ELF-1 (cell line): ENCODE measurements around the gene ABCG1.

Source experiments
- DNase-seq: peaks from one replicate; pipeline ENCODE4 v3.0.0-alpha.2; 2016; ENCODE audit warnings: low read depth, low spot score

ABCG1 gene

DNA sequence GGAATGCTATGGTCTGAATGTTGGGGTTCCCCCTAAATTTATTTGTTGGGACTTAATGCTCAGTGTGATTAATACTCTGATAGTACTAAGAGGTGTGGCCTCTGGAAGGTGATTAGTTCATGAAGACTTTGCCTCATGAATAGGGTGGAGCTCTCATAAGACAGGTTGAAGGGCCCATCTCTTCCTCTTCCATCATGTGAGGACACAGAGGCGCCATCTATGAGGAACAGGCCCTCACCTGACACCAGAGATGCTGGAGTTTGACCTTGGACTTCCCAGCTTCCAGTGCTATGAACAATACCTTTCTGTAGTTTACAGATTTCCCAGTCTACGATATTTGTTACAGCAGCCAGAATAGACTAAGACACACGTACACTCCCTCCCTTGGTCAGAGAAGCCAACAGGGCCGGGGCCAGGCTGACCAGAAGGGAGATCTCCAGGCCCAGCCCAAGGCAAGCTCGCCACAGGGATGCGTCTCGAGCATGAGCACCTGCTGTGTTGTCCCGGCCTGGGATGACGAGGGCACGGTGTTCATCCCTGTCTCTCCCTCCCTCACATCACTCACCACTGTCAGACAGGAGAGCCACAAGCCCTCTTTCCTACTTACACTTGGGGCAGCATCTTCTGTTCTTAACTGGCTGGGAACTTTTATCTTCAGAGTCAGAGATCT, 4.7 kb upstream of the ABCG1 start:
- no peak for DNase-seq

DNA sequence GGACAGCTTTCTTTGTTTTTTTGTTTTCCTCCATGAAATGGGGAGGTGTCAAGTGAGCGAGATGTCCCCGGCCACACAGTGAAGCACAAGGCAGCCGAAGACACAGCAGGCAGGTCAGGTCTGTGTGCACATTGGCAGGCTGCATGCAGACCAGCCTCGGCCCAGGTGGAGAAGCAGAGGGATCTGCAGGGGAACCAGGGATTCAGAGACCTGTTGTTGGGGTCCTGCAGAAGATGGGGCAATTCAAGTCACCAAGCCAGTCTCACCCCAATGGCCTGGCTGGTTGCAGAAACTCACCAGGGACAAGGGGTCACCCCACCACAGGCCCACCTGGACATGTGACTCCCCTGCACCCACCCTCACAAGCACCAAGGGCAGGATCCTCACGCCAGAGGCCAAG, 4.0 kb upstream of the ABCG1 start:
- DNase-seq, result no peak

DNA sequence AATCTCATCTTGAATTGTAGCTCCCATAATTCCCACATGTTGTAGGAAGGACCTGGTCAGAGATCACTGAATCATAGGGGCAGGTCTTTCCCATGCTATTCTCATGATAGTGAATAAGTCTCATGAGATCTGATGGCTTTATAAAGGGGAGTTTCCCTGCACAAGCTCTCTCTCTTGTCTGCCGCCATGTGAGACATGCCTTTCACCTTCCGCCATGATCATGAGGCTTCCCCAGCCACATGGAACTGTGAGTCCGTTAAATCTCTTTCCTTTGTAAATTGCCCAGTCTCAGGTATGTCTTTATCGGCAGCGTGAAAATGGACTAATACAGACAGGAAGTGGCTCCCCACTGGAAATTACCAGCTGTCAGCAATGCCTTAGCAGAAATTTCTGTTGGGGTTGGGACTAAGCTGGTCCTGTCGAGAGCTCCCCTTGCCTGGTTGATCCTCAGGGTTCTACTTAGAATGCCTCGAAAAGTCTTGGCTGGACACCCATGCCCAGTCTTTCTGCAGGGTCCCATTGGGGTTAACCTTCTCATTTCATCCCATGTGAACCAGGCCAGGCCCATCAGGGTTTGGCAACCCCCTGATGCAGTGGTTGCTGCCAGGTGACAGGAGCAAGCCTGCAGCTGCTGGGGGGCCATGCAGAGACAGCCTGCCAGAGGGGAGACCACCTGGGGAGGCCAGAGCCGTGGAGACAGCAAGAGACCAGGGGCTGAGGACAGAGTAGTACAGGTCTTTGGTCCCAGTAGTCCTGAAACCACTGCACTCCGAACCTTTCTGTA, 2.8 kb upstream of the ABCG1 start:
- DNase-seq, result no peak

DNA sequence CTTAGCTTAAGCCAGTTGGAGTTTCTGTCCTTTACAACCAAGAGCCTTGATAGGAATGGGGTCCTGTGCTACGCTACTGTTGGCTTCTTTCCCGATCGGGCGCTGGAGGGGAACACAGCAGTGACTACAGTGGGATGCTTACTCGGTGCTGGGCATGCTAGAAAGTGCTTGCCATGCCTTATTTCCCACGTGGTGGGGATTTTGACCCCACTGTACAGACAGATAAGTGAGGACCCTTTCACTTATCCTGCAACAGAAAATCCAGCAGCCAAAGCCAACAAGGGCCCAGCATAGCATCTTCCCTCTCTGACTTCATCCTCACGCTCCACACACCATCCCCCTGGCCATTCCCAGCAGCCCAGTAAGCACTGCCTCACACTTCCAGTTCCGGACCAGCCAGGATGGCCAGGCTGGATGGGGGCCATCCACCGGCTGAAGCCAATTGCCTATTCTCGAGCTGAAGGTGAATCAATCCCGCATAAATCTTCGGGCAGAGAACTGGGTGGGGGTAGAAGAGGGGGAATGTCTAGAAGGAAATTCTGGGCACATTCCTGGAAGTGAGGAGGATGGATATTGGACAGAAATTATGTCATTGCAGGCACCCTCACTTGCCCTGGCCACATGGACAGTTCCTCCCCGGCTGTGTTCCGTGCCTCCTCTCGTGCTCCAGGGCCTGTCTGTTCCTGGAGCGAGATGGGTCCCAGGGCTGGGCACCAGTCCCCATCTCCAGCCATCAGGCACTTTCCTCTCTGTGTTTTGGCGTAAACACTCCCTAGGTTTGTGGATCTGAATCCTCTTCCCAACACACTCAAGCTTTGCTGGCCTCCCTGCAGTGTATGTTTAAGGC, 2.0 kb upstream of the ABCG1 start:
- DNase-seq, result no peak

DNA sequence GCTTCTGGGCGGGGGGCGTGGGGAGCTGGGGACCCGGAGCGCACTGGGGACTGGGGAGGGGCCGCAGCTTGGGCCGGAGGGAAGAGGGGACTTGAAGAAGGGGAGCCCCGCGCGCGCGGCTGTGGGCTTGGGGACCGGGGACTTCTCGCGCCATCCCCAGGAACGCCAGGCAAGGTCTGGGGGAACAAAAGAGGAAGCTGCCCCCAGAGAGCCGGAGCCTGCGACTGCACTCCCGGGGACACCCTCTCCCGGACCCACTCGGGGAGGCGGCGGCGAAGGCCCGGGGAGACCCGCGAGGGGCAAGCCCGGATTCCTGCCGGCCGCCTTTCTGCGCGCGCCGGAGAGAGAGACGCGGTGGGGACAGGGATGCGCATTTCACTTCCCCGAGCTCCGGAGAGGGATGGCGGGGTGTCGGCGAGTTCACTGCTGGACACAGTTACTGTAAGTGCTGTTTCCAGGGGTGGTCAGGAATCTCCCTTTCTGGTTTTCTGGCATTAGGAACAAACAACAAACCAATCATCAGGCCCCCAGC, 732 bp downstream of the ABCG1 start:
- DNase-seq, result no peak

DNA sequence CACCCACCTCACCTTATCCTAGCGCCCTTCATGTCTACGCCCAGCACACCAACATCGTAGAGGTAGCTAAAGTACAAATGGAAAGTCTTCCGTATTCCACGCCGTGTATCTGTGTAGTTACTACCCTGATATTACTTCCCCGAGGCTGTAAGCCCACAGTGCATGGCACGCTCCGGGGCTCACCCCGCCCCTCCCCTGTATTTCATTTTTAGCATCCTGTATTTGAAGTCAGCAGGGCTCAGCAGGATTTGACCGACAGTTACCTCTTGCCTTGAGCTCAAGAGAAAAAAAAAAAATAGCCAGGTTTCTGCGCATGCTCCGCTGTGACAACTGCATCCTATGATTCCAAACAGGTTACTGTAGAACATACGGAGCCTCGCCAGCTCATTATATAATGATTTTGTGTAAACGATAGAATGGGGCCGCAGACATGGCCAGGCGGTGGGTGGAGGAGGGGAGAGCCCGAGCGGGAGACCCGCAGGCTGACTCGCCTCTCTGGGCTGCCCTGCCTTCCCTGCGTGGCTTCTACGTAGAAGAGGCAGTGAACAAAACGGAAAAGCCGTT, 1.3 kb downstream of the ABCG1 start:
- DNase-seq, result peak; percentile 64

DNA sequence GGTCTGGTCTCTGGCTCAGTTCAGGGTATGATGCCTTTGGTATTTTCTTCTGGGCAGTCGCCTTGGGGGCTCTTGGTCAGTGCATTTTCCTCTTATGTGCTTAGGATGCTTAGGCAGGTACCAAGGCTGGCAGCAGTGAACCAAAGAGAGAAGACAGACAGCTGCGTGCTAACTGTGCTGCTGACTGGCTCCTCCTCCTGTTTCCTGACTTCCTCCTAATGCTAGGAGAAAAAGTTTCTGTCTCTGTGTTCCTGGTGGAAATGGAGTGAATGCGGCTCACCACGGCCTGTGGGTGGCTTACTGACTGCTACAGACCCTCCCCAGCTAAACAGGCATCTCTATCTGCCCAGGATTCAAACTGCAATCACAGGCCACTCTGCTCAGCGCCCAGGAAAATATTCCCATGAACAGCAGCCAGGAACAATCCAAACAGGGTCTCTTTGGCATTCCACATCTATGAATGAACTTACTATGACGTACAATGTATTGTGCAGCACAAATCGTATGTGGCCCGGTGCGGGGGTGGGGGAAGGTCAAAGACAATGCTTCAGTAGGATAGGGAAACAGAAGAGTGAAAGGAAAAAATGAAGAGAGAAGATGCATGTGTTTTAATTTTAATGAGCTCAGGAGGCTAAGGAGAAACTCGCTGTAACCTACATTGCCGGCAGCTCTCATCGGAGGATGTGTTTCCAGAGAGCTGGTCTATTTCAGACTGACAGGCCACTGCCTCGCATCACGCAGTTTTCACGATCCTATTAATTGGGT, 2.8 kb downstream of the ABCG1 start:
- no peak for DNase-seq

DNA sequence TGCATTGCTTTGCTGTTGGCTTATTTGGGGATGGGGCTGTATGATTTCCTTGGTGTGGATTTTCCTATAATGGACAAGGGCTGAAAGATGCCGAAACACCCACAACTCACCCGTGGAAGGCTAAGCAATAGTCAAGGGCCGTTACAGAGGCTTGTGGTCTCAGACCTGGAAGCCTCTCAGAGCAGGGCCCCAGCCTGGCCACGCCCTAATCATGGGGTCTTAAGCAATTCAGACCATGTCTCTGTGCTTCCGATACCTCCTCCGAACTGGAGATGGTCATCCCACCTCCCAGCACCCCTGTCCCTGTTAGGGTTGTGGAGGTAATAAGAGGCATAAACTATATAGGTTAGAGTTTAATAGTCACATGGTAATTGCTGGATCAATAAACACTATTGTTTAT, 3.4 kb downstream of the ABCG1 start:
- DNase-seq, result no peak

DNA sequence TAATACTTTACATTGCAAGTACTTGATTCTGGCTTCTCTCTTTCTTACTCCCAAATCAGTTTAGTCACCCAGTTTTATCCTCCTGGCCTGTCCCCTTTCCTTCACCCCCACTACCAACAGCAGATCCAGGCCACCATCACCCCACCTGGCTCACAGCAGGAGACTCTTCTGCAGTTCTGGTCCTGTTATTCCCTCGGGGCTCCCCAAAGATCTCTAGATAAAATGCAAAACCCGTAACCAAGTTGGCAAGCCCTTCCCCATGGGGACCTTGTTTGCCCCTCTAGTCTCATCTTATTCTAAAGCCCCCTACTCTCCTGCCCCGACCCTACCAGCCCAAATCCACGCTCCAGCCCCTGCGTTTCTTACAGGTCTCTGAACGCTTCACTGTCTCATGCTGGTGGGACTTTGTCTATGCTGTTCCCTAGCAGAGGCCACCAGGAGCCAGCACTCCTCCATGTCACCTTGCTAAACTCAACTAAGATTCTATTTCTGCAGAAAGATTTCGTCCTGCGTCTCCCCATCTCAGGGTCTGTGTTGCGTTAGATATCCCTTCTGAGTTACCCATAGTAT, 4.0 kb downstream of the ABCG1 start:
- DNase-seq, result no peak

DNA sequence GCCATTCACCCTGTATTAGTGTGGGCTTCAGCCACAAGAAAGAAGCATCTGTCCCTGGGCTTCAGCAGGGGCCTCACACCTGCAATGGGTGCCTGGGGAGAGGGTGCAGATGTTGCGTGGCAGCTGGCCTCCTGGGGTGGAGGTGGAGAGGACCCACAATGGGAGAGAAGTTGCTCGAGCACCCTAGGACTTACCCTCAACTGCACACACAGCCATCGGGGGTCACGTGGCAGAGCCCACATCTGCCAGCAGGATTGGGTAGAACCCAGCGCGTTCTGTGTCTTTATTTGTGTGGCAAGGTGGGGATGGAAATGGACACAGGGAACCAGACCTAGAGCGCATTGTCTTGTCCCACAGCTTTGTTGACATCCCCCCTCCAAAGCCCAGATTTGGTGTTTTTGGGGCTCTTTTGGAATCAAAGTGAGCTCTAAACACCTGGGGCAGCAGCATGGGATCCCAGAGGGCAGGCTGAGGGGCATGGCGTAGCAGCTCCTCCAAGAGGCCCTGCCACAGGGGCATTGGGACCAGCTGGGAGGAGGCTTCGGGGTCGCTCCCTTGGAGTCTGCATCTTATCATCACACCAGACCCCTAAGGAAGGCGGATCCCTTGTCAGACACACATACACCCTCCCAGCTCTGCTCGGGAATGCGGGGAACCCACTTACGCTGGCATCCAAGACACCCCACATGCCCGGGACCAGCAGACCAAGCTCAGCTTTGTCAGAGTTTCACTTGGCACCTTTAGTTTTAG, 5.1 kb downstream of the ABCG1 start:
- no peak for DNase-seq

DNA sequence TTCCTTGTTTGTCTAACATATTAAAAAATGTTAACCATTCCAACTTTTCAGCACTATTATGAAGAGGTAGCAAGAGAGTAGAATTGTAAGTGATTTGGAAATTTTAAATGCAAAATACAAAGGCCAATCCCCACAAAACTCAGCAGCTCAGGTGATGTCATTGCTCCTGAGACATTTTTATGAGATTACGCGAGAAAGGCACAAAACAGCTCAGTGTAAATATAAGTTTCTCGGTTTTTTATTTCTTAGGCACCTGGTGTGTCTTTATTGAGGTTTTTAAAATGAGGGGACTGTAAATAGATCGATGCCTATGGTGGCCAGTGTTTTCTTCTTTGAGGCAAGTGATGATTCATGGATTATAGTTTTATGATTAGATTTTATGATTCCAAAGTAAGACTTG, 6.1 kb downstream of the ABCG1 start:
- no peak for DNase-seq

DNA sequence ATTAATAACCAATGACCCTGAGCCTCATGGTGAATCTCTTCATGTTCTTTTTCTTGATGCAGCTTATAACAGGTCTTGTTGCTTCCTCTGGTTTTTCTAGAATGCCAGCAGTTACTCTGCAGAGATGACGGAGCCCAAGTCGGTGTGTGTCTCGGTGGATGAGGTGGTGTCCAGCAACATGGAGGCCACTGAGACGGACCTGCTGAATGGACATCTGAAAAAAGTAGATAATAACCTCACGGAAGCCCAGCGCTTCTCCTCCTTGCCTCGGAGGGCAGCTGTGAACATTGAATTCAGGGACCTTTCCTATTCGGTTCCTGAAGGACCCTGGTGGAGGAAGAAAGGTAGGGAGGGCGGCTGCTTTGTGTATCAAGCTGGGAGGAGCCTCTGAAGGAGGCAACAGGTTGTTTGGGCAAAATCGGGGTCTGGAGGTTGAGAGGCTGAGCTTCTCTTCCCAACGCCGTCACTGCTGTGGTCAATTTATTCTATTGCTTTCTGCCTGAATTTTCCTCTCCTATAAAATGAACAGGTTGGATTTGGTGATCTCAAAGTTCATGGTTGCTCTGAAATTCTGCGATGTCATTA, 6.7 kb downstream of the ABCG1 start:
- DNase-seq, result no peak

DNA sequence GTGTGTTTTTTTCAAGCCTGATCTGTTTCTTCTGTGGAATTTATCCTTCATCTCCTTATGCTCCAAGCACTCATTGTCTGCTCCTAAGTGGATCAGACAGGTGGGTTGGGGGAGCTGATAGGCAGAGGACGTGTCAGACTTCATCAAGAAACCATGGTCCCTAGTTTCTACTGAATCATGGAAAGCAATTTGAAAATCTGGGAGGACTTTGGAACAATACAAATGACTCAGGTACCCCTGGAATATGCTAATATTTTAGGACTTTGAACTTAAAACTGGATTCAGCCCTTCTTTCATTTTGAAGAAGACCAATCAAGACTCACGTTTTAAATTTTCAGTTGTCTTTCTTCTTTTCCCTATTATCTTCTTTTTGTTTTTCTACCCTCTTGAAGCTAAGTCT, 7.7 kb downstream of the ABCG1 start:
- DNase-seq, result no peak

DNA sequence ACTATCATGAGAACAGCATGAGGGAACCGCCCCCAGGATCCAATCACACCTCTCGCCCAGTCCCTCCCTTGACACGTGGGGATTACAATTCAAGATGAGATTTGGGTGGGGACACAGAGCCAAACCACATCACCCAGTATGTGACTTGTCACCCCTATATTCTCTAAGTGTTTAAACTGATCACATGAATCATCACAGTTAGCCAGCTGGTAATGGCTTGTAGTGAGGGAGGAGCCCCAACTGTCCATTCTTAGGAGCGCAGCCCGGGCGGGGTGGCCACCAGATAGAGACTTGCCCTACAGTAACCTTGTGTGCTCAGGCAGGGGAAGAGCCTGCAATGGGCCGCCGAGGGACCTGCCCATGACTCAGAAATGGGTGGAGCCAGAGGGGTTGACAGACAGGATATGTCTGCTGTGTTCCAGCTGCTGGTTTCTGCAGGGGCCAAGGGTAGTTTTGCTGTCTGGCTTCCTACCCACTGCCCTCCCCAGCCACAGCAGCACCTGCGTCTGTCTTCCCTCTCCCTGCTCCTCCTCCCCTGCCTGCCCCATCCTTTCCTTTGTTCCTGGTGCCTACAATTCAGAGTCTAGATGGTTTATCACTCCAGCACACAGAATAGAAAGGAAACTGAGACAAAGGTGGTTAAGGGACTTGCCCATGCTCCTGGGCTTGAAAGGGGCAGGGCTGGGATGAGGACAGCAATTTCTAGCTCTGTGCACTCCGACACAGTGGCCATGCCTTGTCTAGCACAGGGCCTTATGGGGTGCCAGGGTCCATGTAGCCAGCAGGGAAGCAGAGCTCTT, 9.2 kb downstream of the ABCG1 start:
- peak; percentile 34 for DNase-seq

DNA sequence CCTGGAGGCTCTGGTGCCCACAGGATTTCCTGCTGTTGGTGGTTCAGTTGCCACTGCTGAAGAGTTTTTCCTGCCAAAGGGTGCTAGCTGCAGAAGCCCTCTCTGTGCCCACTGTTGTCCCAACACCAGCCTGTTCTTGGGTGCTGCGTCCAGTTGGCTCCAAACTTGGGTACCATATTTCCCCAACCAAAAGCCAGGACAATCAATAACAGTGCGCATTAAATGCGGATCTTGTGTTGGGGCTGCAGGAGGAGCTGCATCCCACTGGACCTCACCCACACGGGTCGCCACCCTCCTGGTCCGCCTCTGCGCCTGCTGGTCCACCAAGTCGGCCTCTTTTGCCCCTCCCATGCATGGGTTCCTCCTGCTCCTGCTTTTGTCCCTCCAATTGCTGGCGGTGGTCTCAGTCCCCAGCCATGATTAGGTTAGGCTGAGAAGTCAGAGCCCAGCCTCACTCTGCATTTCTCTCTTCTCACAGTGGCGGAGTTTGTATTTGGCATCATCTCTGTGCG, 9.8 kb downstream of the ABCG1 start:
- DNase-seq, result no peak

DNA sequence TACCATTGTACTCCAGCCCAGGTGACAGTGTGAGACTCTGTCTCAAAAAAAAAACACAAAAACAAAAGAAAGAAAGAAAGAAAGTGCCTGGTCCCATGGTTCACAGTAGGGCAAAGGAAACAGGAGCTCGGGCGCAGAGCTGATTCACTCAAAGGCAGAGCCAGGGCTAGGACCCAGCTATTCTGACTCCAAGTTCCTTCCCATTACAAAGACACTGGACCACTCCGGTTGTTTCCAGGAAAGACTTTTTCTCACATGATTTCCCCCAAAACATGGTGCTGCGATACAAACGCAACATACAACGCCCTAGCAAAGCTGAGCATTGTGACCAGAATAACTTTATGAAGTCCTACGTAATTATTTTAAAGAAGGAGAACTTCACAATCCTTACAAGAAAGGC, 10.7 kb downstream of the ABCG1 start:
- DNase-seq, result no peak

DNA sequence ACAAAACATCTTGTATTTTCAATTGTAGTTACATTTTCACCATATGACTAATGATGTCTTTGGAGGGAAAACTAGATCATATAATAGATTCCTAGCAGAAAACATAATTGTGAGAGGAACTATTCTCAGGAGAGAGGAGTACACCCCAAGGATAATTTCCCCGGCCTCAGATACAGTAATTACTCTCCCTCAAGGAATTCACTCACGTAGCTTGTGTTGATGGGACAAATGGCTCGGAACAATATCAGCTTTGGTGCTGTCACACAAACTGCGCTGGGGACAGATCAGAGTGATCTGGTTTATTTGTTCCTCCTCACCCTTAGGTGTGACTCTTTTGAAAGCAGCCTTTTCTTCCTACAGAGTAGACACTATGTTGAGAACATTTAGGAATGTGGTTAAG, 11.2 kb downstream of the ABCG1 start:
- no peak for DNase-seq

DNA sequence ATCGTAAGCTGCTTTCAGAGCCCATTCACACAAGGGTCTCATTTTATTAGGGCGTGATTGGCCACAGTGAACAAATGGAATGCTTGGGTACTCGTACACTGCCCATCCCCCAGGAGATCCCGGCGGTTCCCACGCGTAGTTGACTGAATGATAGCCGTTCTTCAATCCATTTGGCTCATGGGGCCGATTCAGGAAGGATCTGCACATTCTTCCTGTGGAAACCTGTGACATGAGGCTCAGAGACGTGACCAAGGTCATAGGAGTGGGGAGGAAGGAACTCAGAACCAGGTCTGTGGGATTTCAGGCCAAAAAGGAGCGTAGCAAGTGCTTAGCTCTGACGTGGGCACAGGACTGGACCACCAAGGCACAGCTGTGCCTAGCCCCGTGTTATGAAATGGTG, 11.7 kb downstream of the ABCG1 start:
- DNase-seq, result no peak

DNA sequence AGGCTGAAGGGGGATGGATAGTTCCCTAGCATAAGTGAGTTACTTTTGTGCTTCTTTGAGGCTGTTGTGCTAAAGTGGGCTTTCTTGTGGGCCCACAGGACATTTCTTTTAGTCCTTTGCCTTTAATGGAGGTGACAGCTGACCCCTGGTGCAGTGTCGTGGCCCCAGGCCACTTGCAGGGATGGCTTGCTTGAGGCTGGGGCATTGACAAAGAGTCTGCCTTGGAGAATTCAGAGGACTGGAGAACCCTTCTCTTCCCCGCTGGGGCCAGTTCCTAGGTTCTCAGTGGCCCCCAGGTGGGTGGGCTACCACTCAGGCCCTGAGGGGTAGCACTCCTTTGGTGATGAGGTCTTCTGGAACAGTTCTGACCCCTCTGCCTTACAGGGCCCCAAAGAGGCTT, 12.8 kb downstream of the ABCG1 start:
- no peak for DNase-seq
